HepG2 (cell line): Measurements from ENCODE around the gene ZNRD2. TPM values are rescaled to one million over a fixed set of nuclear protein-coding genes. Genes with fewer than 3 reads are reported as not detected.

ENCODE experiments used
- ATF7 ChIP-seq, 2 experiments: fragments of 450-650 bp in 1 of 2; sonication (generic) in 1 of 2; formaldehyde crosslinking in 1 of 2; IDR thresholded peaks; 2 replicates each; pipeline versions ENCODE4 v1.4.0 to v1.6.1; 2016 to 2020; ENCODE audit warnings: antibody characterized with exemption in 1 of 2, mild to moderate bottlenecking in 1 of 2, missing genetic modification reagents in 1 of 2
- BHLHE40 ChIP-seq: IDR thresholded peaks from 2 replicates; pipeline ENCODE4 v1.6.1; 2011; ENCODE audit warnings: low read length, improper control_type of control experiment
- GABPB1 ChIP-seq: IDR thresholded peaks from 2 replicates; pipeline ENCODE4 v1.6.1; 2016; ENCODE audit warnings: mild to moderate bottlenecking, missing genetic modification reagents, moderate library complexity, missing compliant biosample characterization
- HMG20B ChIP-seq: conservative IDR thresholded peaks from 2 replicates; pipeline ENCODE4 v1.6.1; 2016; ENCODE audit warnings: missing genetic modification reagents, missing compliant biosample characterization
- RNF2 ChIP-seq: fragments of 450-650 bp; conservative IDR thresholded peaks from 2 replicates; pipeline ENCODE4 v1.6.1; 2016; ENCODE audit warnings: low read depth
- SALL2 ChIP-seq: sonication (generic); formaldehyde crosslinking; IDR thresholded peaks from 2 replicates; pipeline ENCODE4 v1.8.1; 2023; ENCODE audit warnings: mild to moderate bottlenecking, missing genetic modification reagents, inconsistent platforms
- SMAD9 ChIP-seq: sonication (generic); formaldehyde crosslinking; IDR thresholded peaks from 2 replicates; pipeline ENCODE4 v1.5.1; 2020; ENCODE audit warnings: mild to moderate bottlenecking, missing genetic modification reagents
- SRF ChIP-seq: IDR thresholded peaks from 2 replicates; pipeline ENCODE4 v1.6.1; 2011; ENCODE audit warnings: mild to moderate bottlenecking, low read depth, low read length, moderate library complexity
- ZKSCAN1 ChIP-seq: fragments of 150-350 bp; IDR thresholded peaks from 2 replicates; pipeline ENCODE4 v1.6.1; 2014; ENCODE audit warnings: low read length
- ZKSCAN8 ChIP-seq: IDR thresholded peaks from 2 replicates; pipeline ENCODE4 v1.6.1; 2016; ENCODE audit warnings: borderline replicate concordance, missing genetic modification reagents, missing compliant biosample characterization
- ZNF225 ChIP-seq: sonication (generic); formaldehyde crosslinking; IDR thresholded peaks from 2 replicates; pipeline ENCODE4 v1.4.0; 2020; ENCODE audit warnings: mild to moderate bottlenecking, missing genetic modification reagents
- ZNF30 ChIP-seq: sonication (generic); formaldehyde crosslinking; IDR thresholded peaks from 2 replicates; pipeline ENCODE4 v1.5.0; 2020; ENCODE audit warnings: mild to moderate bottlenecking, missing genetic modification reagents
- ZNF563 ChIP-seq: sonication (generic); formaldehyde crosslinking; IDR thresholded peaks from 2 replicates; pipeline ENCODE4 v1.8.0; 2022; ENCODE audit warnings: mild to moderate bottlenecking, moderate library complexity, missing genetic modification reagents
- ZNF577 ChIP-seq: sonication (generic); formaldehyde crosslinking; IDR thresholded peaks from 2 replicates; pipeline ENCODE4 v1.4.0; 2020; ENCODE audit warnings: mild to moderate bottlenecking, low read depth, missing genetic modification reagents, borderline replicate concordance
- polyA plus RNA-seq, 8 experiments: library from polyadenylated mRNA; depleted of rRNA in 3 of 8; stranded (reverse) in 7 of 8; unstranded in 1 of 8; fragments of >200 nt; fragmentation: Illumina TruSeq in 4 of 8; extraction: Trizol in 4 of 8; gene quantifications; 2 replicates each; pipeline versions ENCODE4 v1.2.1 to v1.2.3, GENCODE V29; 2011 to 2016; ENCODE audit warnings: low read depth in 4 of 8, missing spikeins in 1 of 8, mixed read lengths in 1 of 8; ENCODE audit not compliant: insufficient read depth in 1 of 8
- total RNA-seq, 5 experiments: library from RNA; depleted of rRNA; stranded (reverse); fragments of >200 nt; fragmentation: Illumina TruSeq; extraction: Trizol; gene quantifications; 2 replicates each; pipeline ENCODE4 v1.2.3, GENCODE V29; 2016; ENCODE audit warnings: low read depth in 1 of 5
- TF ChIP-seq, protein P1 (sequence below): sonication (generic); formaldehyde crosslinking; IDR thresholded peaks from 2 replicates; pipeline ENCODE4 v1.4.0; 2020; ENCODE audit warnings: missing genetic modification reagents
- TF ChIP-seq, protein P2 (sequence below): sonication (generic); formaldehyde crosslinking; IDR thresholded peaks from 2 replicates; pipeline ENCODE4 v1.5.0; 2020; ENCODE audit warnings: mild to moderate bottlenecking, missing genetic modification reagents
- TF ChIP-seq, protein P3 (sequence below): sonication (generic); formaldehyde crosslinking; IDR thresholded peaks from 2 replicates; pipeline ENCODE4 v1.4.0; 2020; ENCODE audit warnings: missing genetic modification reagents, borderline replicate concordance
- TF ChIP-seq, protein P4 (sequence below): sonication (generic); formaldehyde crosslinking; IDR thresholded peaks from 2 replicates; pipeline ENCODE4 v1.8.1; 2023; ENCODE audit warnings: mild to moderate bottlenecking, moderate library complexity, missing genetic modification reagents
- TF ChIP-seq, protein P5 (sequence below): sonication (generic); formaldehyde crosslinking; IDR thresholded peaks from 2 replicates; pipeline ENCODE4 v1.4.0; 2020; ENCODE audit warnings: missing genetic modification reagents

The ZNRD2 gene
- total and polyA plus RNA-seq, 2 of the 13 experiments (the other 11 are each of a cell fraction or from before 2014, with no cell fraction given) = 29.2 to 34.0 TPM

DNA sequence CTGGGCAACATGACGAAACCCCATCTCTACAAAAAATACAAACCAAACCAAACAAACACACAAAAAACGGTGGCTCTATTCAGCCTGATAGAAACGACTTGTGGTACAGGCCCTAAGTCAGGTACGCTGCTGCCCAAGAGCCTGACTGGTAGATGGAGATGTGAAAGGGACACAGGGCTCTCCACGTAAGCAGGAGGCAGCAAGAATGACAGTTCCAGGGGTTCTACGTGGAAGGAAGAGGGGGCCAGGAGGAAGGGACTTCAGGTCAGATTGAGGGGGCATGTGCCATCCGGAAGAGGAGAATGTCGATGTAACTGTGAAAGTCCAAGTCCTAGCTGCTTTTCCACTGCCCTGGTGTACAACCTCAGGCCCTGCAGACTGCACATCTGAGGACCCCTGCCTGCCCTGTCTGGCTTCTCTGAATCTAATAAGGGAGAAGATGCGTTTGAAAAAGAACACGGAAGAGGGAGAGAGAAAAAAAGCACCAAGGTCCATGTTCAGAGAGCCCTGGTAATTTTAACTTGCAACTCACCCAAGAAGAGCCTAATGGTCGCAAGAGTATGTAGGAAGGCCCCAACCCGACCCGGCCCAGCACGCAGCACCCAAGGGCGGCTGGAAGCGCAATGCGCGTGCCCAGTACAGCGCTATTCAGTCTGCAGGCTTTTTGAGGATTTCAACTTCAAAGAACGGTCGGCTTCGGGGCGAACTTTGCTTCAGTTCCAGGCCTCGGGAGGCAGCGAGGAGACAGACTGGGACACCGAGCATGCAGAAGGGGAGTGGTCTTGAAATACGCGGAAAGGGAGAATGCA is 909 bp upstream of the ZNRD2 start (continued):
- TF ChIP-seq, protein P1, sequence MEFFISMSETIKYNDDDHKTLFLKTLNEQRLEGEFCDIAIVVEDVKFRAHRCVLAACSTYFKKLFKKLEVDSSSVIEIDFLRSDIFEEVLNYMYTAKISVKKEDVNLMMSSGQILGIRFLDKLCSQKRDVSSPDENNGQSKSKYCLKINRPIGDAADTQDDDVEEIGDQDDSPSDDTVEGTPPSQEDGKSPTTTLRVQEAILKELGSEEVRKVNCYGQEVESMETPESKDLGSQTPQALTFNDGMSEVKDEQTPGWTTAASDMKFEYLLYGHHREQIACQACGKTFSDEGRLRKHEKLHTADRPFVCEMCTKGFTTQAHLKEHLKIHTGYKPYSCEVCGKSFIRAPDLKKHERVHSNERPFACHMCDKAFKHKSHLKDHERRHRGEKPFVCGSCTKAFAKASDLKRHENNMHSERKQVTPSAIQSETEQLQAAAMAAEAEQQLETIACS (CRISPR knock-in tag) = no peak; the same call in 1 of the 2 replicates
- TF ChIP-seq, protein P2, sequence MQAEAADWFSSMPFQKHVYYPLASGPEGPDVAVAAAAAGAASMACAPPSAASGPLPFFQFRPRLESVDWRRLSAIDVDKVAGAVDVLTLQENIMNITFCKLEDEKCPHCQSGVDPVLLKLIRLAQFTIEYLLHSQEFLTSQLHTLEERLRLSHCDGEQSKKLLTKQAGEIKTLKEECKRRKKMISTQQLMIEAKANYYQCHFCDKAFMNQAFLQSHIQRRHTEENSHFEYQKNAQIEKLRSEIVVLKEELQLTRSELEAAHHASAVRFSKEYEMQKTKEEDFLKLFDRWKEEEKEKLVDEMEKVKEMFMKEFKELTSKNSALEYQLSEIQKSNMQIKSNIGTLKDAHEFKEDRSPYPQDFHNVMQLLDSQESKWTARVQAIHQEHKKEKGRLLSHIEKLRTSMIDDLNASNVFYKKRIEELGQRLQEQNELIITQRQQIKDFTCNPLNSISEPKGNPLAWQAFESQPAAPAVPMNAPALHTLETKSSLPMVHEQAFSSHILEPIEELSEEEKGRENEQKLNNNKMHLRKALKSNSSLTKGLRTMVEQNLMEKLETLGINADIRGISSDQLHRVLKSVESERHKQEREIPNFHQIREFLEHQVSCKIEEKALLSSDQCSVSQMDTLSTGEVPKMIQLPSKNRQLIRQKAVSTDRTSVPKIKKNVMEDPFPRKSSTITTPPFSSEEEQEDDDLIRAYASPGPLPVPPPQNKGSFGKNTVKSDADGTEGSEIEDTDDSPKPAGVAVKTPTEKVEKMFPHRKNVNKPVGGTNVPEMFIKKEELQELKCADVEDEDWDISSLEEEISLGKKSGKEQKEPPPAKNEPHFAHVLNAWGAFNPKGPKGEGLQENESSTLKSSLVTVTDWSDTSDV (CRISPR knock-in tag) = 0 out of 2 replicates have a peak, but pooled peaks have one; percentile 23
- TF ChIP-seq, protein P3, sequence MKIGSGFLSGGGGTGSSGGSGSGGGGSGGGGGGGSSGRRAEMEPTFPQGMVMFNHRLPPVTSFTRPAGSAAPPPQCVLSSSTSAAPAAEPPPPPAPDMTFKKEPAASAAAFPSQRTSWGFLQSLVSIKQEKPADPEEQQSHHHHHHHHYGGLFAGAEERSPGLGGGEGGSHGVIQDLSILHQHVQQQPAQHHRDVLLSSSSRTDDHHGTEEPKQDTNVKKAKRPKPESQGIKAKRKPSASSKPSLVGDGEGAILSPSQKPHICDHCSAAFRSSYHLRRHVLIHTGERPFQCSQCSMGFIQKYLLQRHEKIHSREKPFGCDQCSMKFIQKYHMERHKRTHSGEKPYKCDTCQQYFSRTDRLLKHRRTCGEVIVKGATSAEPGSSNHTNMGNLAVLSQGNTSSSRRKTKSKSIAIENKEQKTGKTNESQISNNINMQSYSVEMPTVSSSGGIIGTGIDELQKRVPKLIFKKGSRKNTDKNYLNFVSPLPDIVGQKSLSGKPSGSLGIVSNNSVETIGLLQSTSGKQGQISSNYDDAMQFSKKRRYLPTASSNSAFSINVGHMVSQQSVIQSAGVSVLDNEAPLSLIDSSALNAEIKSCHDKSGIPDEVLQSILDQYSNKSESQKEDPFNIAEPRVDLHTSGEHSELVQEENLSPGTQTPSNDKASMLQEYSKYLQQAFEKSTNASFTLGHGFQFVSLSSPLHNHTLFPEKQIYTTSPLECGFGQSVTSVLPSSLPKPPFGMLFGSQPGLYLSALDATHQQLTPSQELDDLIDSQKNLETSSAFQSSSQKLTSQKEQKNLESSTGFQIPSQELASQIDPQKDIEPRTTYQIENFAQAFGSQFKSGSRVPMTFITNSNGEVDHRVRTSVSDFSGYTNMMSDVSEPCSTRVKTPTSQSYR = no peak
- no peak for TF ChIP-seq HMG20B (CRISPR knock-in tag)
- TF ChIP-seq SMAD9 = peak; percentile 77; the same call in 1 of the 2 replicates
- no peak for TF ChIP-seq RNF2
- no peak for TF ChIP-seq ATF7 (IDR thresholded peaks at IDR 0.05)
- TF ChIP-seq ATF7 (CRISPR knock-in tag; IDR thresholded peaks at IDR 0.05) = no peak
- TF ChIP-seq SALL2 (CRISPR knock-in tag) = no peak
- TF ChIP-seq SRF = no peak
- no peak; the same call in 1 of the 2 replicates for TF ChIP-seq ZNF563 (CRISPR knock-in tag)
- no peak for TF ChIP-seq BHLHE40
- TF ChIP-seq, protein P4, sequence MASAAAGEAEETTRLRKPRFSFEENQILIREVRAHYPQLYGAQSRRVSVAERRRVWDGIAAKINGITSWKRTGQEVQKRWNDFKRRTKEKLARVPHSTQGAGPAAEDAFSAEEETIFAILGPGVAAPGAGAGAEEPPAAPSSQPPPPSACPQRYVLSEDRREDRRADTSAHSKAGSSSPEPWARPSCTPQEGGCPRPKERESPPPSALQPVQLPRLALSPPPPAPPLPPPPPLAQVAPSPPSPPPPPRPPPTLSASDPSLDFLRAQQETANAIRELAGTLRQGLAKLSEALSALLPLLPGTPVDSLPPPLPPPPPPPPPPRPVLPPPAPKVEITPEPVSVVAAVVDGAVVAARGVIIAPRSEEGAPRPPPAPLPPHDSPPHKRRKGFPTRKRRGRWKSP (CRISPR knock-in tag) = peak; percentile 90
- no peak for TF ChIP-seq ZKSCAN1
- TF ChIP-seq ZKSCAN8 (CRISPR knock-in tag) = no peak
- TF ChIP-seq ZNF30 (CRISPR knock-in tag) = 0 out of 2 replicates have a peak, but pooled peaks have one; percentile 54
- TF ChIP-seq ZNF225 (CRISPR knock-in tag) = no peak
- TF ChIP-seq, protein P5, sequence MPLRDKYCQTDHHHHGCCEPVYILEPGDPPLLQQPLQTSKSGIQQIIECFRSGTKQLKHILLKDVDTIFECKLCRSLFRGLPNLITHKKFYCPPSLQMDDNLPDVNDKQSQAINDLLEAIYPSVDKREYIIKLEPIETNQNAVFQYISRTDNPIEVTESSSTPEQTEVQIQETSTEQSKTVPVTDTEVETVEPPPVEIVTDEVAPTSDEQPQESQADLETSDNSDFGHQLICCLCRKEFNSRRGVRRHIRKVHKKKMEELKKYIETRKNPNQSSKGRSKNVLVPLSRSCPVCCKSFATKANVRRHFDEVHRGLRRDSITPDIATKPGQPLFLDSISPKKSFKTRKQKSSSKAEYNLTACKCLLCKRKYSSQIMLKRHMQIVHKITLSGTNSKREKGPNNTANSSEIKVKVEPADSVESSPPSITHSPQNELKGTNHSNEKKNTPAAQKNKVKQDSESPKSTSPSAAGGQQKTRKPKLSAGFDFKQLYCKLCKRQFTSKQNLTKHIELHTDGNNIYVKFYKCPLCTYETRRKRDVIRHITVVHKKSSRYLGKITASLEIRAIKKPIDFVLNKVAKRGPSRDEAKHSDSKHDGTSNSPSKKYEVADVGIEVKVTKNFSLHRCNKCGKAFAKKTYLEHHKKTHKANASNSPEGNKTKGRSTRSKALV (CRISPR knock-in tag) = peak; percentile 80
- no peak for TF ChIP-seq GABPB1 (CRISPR knock-in tag)
- no peak for TF ChIP-seq ZNF577 (CRISPR knock-in tag)
